Activated naive CD8-positive, alpha-beta T cell treated with anti-CD3 and anti-CD28 coated beads for 36 hours (primary cell): ENCODE results near the gene RNF169. TPM values are rescaled to one million over a fixed set of nuclear protein-coding genes. Genes with fewer than 3 reads are reported as not detected.
A peak's percentile ranks its signal among the peaks of the same experiment; 100 is the strongest.
"Not testable (repeated sequence)": the region's sequence is repeated elsewhere in the genome, so short reads cannot be mapped to it uniquely, and the experiment has no call there.

ENCODE experiments used
- DNase-seq: peaks from one replicate; pipeline ENCODE4 v3.0.0; 2021
- H3K27ac Mint-ChIP-seq: one replicate; pipeline ENCODE4 v1.8.0; 2022; ENCODE audit warnings: mild to moderate bottlenecking, moderate library complexity, mixed read lengths
- H3K27me3 Mint-ChIP-seq: one replicate; pipeline ENCODE4 v1.8.0; 2022; ENCODE audit warnings: mild to moderate bottlenecking, mixed read lengths
- H3K36me3 Mint-ChIP-seq: one replicate; pipeline ENCODE4 v1.8.0; 2021; ENCODE audit warnings: mild to moderate bottlenecking, mixed read lengths
- H3K4me1 Mint-ChIP-seq: one replicate; pipeline ENCODE4 v1.8.0; 2021; ENCODE audit warnings: mixed read lengths
- H3K4me3 Mint-ChIP-seq: one replicate; pipeline ENCODE4 v1.8.0; 2022; ENCODE audit warnings: mild to moderate bottlenecking, moderate library complexity, mixed read lengths
- H3K9me3 Mint-ChIP-seq: one replicate; pipeline ENCODE4 v1.8.0; 2022; ENCODE audit warnings: mixed read lengths
- total RNA-seq, 2 experiments: library from RNA; stranded (reverse); gene quantifications; one replicate each; pipeline ENCODE4 v1.2.3, GENCODE V29; 2021

The RNF169 gene
- total RNA-seq, 2 experiments from 2014 or later: 12.4 to 13.3 TPM

DNA sequence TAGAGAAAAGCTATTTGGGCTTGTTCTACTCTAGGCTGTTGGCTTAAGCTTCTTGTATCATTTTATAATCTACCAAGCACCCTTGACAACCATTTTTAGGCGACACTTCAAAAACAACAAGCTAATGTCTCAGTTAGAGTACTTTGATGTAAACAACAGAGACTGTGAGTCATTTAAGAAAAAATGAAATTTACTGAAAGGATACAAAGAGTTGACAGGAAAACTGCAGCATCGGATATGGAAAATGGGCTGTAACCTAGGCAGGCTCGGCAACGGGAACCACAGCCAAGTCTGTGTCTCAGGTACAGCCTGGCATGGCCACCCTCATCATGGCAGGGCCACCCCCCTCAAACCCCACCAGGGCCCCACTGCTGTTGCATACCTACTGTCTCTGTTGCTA is 4.4 kb upstream of the RNF169 start:
- H3K4me3 Mint-ChIP-seq: no peak overlapping the region
- DNase-seq: no peak
- no peaks in the 10 kb centered on the region for H3K36me3 Mint-ChIP-seq

DNA sequence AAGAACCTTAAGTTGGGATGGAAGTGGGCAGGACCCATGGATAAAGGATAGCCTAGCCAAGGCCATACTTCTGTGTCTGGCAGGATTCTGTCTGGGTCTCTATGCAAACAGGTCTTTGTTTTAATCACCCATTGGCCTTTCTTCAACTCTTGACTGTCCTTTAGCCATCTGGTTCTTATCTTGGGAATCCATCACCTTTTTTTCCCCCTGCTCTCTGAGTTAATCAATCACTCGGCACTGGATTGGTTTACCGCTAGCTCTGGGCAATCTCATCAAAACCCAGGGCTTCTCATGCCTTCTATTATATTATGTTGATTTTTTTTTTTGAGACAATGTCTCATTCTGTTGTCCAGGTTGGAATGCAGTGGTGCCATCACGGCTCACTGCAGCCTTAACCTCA is 1.8 kb upstream of the RNF169 start:
- DNase-seq: no peak
- no peak overlapping the region for H3K4me3 Mint-ChIP-seq
- peaks cover 35% of the 10 kb centered on the region for H3K4me1 Mint-ChIP-seq
- no peak overlapping the region for H3K27ac Mint-ChIP-seq
- H3K36me3 Mint-ChIP-seq: peaks cover 8% of the 10 kb centered on the region
- no peaks in the 10 kb centered on the region for H3K9me3 Mint-ChIP-seq
- no peaks in the 10 kb centered on the region for H3K27me3 Mint-ChIP-seq

More for the DNA sequence above, 4.4 kb upstream of the RNF169 start:
- Mint-ChIP-seq H3K9me3 (no peaks in the 10 kb centered on the region), H3K27ac (no peak overlapping the region), H3K4me1 (peaks cover 26% of the 10 kb centered on the region), H3K27me3 (peaks cover 7% of the 10 kb centered on the region)

DNA sequence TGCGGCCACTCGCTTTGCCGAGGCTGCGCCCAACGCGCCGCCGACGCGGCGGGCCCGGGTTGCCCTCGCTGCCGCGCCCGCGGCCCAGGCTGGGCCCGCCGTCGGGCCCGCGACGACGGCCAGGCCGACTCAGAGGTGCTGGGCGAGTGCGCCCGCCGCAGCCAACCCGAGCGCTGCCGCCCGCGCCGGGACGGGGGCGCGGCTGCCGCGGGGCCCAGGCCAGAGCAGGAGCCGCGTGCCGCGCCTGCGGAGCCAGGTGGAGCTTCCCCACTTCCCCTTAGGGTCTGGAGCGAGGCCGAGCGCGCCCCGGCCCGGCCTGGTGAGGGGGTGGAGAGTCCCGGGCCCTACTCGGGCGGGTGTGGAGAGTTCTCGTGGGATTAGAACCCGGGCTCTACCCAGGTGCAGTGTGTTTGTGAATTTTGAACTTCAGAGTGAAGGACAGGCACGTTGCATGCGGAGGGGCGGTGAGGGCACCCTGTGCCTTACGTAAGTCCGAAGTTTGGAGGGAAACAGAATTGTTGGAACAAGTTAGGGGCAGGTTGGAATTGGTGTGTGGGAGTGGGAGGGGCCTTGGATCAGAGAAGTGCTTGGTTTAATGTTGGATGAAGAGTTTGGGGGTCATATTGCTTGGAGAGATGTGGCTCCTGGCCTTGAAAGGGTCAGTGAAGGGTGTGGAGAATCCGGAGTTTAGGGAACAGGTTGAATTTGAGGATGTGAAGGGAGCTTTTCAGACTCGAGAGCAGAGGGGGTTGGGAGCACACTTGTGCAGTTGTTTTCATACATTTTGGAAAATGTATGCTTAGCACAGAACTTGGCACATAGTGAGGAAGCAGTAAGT is 697 bp downstream of the RNF169 start:
- H3K9me3 Mint-ChIP-seq: no peaks in the 10 kb centered on the region
- H3K36me3 Mint-ChIP-seq: peaks cover 12% of the 10 kb centered on the region
- peak overlapping the region; percentile 92 for H3K4me3 Mint-ChIP-seq
- peak overlapping the region; percentile 84 for H3K27ac Mint-ChIP-seq
- no peaks in the 10 kb centered on the region for H3K27me3 Mint-ChIP-seq
- H3K4me1 Mint-ChIP-seq: peaks cover 42% of the 10 kb centered on the region
- DNase-seq: peak; percentile 77

DNA sequence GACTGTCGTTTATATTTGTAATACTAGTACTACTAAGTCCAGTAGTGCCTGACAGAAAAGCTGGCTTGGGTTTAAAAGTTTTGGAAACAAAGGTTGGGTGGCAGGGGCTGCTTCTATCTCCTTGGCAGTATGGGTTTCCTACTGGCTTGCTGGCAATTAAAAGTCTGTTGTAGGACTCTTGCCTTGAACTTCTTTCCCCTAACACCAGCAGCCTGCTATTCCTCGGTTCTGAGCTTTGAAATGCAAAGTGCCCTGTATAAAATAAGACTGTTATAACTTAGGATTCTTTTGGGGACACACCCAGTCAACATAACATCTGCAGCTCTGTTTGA is 1.3 kb downstream of the RNF169 start:
- no peaks in the 10 kb centered on the region for H3K27me3 Mint-ChIP-seq
- peak overlapping the region; percentile 92 for H3K4me3 Mint-ChIP-seq
- no peaks in the 10 kb centered on the region for H3K9me3 Mint-ChIP-seq
- peak overlapping the region; percentile 84 for H3K27ac Mint-ChIP-seq
- DNase-seq: no peak
- peaks cover 48% of the 10 kb centered on the region for H3K4me1 Mint-ChIP-seq
- peaks cover 12% of the 10 kb centered on the region for H3K36me3 Mint-ChIP-seq

DNA sequence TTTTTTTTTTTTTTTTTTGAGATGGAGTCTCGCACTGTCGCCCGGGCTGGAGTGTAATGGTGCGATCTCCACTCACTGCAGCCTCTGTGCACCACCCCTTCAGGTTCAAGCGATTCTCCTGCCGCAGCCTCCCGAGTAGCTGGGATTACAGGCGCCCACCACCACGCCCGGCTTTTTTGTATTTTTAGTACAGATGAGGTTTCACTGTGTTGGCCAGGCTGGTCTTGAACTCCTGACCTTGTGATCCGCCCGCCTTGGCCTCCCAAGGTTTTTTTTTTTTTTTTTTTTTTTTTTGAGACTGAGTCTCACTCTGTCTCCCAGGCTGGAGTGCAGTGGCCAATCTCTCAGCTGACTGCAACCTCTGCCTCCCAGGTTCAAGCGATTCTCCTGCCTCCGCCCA is 1.9 kb downstream of the RNF169 start:
- not testable (repeated sequence) for H3K4me3 Mint-ChIP-seq, H3K27me3 Mint-ChIP-seq, H3K9me3 Mint-ChIP-seq, DNase-seq, H3K27ac Mint-ChIP-seq
- Mint-ChIP-seq H3K36me3 (peaks cover 15% of the 10 kb centered on the region), H3K4me1 (peaks cover 54% of the 10 kb centered on the region)

DNA sequence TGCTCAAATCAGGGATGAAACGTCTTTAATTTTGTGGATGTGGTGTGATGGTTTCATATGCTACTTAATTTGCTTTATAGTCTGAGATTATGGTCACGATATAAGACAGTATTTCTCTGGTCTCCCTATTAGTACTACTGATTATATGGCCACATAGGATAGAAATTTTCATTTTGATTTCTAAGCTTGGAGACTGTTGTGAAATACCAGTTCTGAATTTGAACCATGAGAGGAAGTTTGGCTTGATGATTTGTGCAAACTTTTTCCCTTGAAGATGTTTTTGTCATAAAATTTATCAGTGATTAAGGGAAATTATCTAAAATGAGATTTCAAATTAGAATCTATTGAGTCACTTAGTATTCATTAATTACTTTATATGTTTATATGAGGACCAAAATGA is 2.7 kb downstream of the RNF169 start:
- Mint-ChIP-seq H3K36me3 (peaks cover 16% of the 10 kb centered on the region), H3K9me3 (peaks cover 2% of the 10 kb centered on the region), H3K4me1 (peaks cover 56% of the 10 kb centered on the region), H3K27ac (no peak overlapping the region), H3K27me3 (no peaks in the 10 kb centered on the region), H3K4me3 (no peak overlapping the region)
- DNase-seq: no peak

DNA sequence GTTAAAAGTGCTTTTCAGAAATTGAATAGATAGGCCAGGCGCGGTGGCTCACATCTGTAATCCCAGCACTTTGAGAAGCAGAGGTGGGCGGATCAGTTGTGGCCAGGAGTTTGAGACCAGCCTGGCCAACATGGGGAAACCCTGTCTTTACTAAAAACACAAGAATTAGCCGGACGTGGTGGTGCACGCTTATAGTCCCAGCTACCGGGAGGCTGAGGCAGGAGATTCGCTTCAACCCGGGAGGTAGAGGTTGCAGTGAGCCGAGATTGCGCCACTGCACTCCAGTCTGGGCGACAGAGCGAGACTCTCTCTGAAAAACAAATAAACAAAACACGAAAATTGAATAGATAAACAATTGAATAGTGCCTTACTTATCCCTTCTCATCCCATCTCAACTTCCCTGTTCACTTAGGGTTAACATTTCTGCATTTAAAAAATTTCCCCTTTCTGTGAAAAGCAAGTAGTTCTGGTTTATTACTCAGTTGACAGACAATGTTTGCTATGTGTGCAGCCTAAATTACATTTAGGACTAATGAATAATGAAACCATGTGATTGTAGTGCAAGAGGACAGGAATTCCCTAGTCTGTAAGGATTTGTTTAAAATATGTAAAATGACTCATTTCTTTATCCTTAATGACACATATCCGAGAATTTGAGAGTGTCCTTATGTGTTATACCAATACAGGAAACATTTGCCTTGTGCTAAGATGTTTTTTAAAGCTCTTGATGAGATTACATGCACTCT is 6.0 kb downstream of the RNF169 start:
- Mint-ChIP-seq H3K9me3 (peaks cover 6% of the 10 kb centered on the region), H3K4me3 (no peak overlapping the region), H3K27me3 (no peaks in the 10 kb centered on the region), H3K36me3 (peaks cover 18% of the 10 kb centered on the region), H3K27ac (no peak overlapping the region), H3K4me1 (peaks cover 34% of the 10 kb centered on the region)
- DNase-seq: no peak

DNA sequence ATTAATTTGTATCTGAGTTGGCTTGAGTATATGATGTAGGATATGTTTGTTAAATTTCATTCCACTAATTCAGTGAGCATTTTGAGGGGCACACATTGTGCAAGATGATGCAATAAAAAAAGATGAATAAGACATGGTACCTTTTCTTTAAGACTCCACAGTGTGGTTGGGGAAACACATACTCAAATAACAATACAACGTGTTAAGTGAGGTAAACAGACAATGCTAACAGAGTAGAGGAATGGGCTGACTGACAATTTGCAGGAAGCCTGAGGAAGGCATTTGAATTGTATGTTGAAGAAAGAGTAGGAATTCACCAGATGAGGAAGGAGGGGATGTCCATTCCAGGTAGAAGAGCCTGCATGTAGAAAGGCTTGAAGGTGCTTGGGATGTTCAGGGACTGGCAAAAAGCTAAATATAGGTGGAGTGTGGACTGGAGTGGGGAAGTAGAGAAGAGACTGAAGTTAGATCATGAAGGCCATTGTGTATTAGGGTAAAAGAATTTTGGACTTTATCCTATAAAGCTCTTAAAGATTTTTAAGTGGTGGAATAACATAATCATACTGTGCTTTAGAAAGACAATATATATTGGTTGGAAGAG is 6.8 kb downstream of the RNF169 start:
- Mint-ChIP-seq H3K4me1 (peaks cover 29% of the 10 kb centered on the region), H3K4me3 (no peak overlapping the region), H3K27ac (no peak overlapping the region), H3K36me3 (peaks cover 19% of the 10 kb centered on the region), H3K27me3 (no peaks in the 10 kb centered on the region), H3K9me3 (peaks cover 6% of the 10 kb centered on the region)
- DNase-seq: no peak

DNA sequence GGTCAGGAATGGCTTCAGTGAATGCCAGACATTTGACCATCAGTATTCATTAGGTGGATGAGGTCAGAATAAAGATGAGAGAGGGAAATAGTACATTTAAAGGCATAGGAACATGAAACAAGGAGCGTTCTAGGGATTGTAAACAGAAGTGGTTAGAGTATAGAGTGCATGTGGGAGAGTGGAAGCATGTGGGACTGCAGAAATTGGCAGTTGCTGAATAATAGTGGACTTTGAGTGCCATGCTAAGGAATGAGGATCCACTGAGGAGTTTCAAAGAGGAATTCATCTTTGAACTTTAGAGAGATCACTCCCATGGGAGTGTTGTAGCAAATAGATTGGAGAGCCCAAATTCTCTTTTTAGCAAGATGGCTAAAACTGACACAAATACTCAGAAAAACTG is 7.9 kb downstream of the RNF169 start:
- Mint-ChIP-seq H3K27me3 (no peaks in the 10 kb centered on the region), H3K36me3 (peaks cover 16% of the 10 kb centered on the region), H3K27ac (no peak overlapping the region), H3K4me1 (peaks cover 24% of the 10 kb centered on the region), H3K9me3 (peaks cover 6% of the 10 kb centered on the region), H3K4me3 (no peak overlapping the region)
- no peak for DNase-seq

DNA sequence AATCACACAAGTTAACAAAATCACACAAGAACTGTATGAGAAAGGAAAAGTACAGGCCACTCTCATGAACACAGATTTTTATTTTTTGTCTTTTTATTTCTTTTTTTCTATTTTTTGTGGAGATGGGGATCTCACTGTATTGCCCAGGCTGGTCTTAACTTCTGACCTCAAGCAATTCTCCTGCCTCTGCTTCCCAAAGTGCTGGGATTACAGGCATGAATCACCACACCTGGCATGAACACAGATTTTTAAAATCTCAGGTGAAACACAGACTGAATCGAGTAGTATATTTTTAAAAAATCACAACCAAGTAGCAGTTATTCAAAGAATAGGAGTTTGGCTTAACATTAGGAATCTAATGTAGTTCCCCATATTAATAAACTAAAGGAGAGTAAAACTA is 18.3 kb downstream of the RNF169 start:
- DNase-seq: no peak
- Mint-ChIP-seq H3K36me3 (peaks cover 40% of the 10 kb centered on the region), H3K27ac (no peak overlapping the region), H3K4me3 (no peak overlapping the region), H3K27me3 (no peaks in the 10 kb centered on the region), H3K9me3 (peaks cover 2% of the 10 kb centered on the region), H3K4me1 (peaks cover 33% of the 10 kb centered on the region)

DNA sequence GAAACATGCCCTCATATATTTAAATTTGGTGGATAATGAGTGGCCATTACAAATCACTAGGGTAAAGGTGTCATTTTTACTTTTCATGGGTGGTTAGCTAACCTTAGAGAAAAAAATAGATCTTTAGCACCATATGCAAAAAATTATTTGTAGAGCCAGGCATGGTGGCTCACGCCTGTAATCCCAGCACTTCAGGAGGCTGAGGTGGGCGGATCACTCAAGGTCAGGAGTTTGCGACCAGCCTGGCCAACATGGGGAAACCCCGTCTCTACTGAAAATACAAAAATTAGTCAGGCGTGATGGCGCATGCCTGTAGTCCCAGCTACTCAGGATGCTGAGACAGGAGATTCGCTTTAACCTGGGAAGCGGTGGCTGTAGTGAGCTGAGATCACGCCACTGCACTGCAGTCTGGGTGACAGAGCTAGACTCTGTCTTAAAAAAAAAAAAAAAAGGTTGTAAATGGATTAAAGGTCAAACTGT is 19.6 kb downstream of the RNF169 start:
- peak; percentile 70 for DNase-seq
- Mint-ChIP-seq H3K4me1 (peaks cover 26% of the 10 kb centered on the region), H3K36me3 (peaks cover 30% of the 10 kb centered on the region), H3K27ac (peak overlapping the region; percentile 58)
- H3K4me3 Mint-ChIP-seq, H3K27me3 Mint-ChIP-seq, H3K9me3 Mint-ChIP-seq: not testable (repeated sequence)

DNA sequence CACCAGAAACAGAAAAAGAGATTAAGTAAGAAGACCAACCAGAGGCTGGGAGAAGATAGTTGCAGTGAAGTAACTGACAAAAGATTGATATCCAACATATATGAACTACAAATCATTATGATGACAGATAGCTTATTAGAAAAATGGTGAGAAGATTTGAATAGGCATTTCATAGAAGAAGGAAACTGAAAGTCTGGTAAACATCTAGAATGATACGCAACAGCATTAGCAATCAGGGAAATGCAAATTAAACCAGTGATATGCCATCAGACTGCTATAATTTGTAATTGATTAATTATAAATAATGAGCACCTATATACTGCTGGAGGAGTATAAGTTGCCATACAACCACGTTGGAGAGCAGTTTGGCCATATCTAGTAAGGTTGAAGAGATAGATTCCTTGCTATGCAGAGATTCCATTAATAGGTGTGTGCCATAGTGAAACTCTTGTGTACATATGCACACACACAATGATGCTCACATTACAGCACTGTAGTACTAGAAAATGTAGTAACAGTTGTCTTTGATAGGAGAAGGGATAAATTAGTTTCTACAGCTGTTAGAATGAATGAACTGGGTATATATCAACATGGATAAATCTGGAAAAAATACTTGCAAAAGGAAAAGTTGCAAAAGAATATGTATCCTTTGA is 20.5 kb downstream of the RNF169 start:
- Mint-ChIP-seq H3K27ac (peak overlapping the region; percentile 58), H3K4me3 (no peak overlapping the region), H3K4me1 (peaks cover 26% of the 10 kb centered on the region), H3K9me3 (no peaks in the 10 kb centered on the region), H3K36me3 (peaks cover 22% of the 10 kb centered on the region), H3K27me3 (no peaks in the 10 kb centered on the region)
- DNase-seq: no peak

DNA sequence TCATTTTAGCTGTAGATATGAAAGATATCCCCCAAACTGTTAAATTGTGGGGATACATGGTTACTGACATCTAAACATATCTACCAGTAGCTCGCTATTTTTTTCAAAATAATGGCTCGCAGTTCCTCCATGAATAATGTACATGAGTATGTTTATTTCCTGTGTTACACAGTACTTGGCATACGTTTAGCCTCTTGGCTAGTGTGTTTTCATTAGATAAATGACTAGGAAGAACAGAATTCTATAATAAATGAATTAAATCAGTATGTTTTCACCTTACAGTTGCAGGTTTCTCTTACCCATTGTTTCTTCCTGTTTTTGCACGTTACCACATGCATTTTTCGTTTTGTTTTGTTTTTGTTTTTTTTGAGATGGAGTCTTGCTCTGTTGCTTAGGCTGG is 21.8 kb downstream of the RNF169 start:
- H3K27ac Mint-ChIP-seq: no peak overlapping the region
- H3K4me1 Mint-ChIP-seq: peaks cover 29% of the 10 kb centered on the region
- H3K36me3 Mint-ChIP-seq: peaks cover 16% of the 10 kb centered on the region
- no peaks in the 10 kb centered on the region for H3K27me3 Mint-ChIP-seq
- H3K9me3 Mint-ChIP-seq: no peaks in the 10 kb centered on the region
- no peak for DNase-seq
- no peak overlapping the region for H3K4me3 Mint-ChIP-seq

DNA sequence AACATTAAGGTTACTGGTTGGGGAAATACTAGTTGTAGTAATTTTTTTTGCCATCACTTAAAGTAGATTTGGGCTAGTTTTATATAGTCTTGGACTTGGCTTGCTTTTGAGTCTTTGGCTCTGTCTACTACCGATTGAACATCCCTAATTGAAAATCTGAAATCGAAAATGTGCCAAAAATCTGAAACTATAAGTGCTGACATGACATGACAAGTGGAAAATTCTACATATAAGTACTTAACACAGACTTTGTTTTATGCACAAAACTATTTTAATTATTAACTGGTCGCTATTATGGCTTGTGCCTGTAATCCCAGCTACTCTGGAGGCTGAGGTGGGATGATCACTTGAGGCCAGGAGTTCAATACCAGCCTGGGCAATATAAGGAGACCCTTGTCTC is 22.5 kb downstream of the RNF169 start:
- Mint-ChIP-seq H3K27me3 (no peaks in the 10 kb centered on the region), H3K36me3 (peaks cover 17% of the 10 kb centered on the region), H3K27ac (no peak overlapping the region), H3K4me1 (peaks cover 30% of the 10 kb centered on the region), H3K4me3 (no peak overlapping the region), H3K9me3 (no peaks in the 10 kb centered on the region)
- DNase-seq: no peak

DNA sequence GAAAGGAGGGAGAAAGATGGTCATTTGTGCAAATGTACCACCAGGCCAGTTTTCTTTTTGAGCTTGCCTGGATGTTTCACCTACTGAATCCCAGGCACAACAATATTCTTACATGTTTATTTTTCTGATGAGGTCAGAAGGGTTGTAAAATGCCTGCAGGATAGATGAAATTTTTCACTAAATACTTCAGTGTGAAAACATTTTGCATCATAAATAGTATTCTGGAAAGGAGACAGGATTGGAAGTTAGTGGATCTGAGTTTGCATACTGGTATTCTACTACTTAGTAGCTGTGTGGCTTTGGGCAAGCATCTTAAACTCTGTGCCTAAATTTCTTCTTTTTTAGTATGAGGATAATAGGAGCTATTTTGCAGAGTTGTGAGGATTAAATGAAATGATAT is 24.8 kb downstream of the RNF169 start:
- H3K4me1 Mint-ChIP-seq: peaks cover 24% of the 10 kb centered on the region
- no peak overlapping the region for H3K4me3 Mint-ChIP-seq
- DNase-seq: no peak
- H3K27ac Mint-ChIP-seq: no peak overlapping the region
- no peaks in the 10 kb centered on the region for H3K9me3 Mint-ChIP-seq
- H3K36me3 Mint-ChIP-seq: peaks cover 19% of the 10 kb centered on the region
- H3K27me3 Mint-ChIP-seq: no peaks in the 10 kb centered on the region
